Spleen (tissue), 11 donors: Measurements from ENCODE around the gene TTYH1. TPM values are rescaled to one million over a fixed set of nuclear protein-coding genes. Genes with fewer than 3 reads are reported as not detected.

Experiments
- DNase-seq: peaks from one replicate; pipeline ENCODE4 v3.0.0-alpha.2; 2020
- H3K27ac ChIP-seq, 8 donors: fragments of 200-600 bp; sonication (generic) in 7 of 8; 1 replicate in 4 of 8; 2 replicates in 4 of 8; pipeline versions ENCODE4 v1.5.0 to v1.8.0; 2016 to 2021; ENCODE audit warnings: inconsistent platforms in 4 of 8, mild to moderate bottlenecking in 4 of 8, moderate library complexity in 1 of 8
- H3K27me3 ChIP-seq, 7 donors: fragments of 200-600 bp; sonication (generic) in 6 of 7; replicated peaks in 1 of 7; 1 replicate in 4 of 7; 2 replicates in 3 of 7; pipeline versions ENCODE4 v1.5.0 to v1.8.0; 2016 to 2021; ENCODE audit warnings: inconsistent platforms in 3 of 7, mild to moderate bottlenecking in 1 of 7
- H3K36me3 ChIP-seq, 6 donors: fragments of 200-600 bp; sonication (generic) in 5 of 6; 1 replicate in 4 of 6; 2 replicates in 2 of 6; pipeline versions ENCODE4 v1.5.0 to v1.8.0; 2016 to 2021; ENCODE audit warnings: inconsistent platforms in 2 of 6
- H3K4me1 ChIP-seq, 6 donors: fragments of 200-600 bp; sonication (generic) in 5 of 6; 1 replicate in 3 of 6; 2 replicates in 3 of 6; pipeline versions ENCODE4 v1.5.0 to v1.8.0; 2016 to 2021; ENCODE audit warnings: inconsistent platforms in 3 of 6
- H3K4me3 ChIP-seq, 8 donors: fragments of 200-600 bp; sonication (generic) in 7 of 8; 1 replicate in 4 of 8; 2 replicates in 4 of 8; pipeline versions ENCODE4 v1.5.0 to v1.8.0; 2016 to 2021; ENCODE audit warnings: inconsistent platforms in 4 of 8, mild to moderate bottlenecking in 4 of 8, moderate library complexity in 2 of 8
- H3K9me3 ChIP-seq, 8 donors: fragments of 200-600 bp; sonication (generic) in 7 of 8; 1 replicate in 4 of 8; 2 replicates in 4 of 8; pipeline versions ENCODE4 v1.5.0 to v1.8.0; 2016 to 2021; ENCODE audit warnings: inconsistent platforms in 4 of 8
- POLR2A ChIP-seq, 3 donors: fragments of 450-650 bp; IDR thresholded peaks; one replicate each; pipeline ENCODE4 v1.5.1; 2017; ENCODE audit warnings: antibody characterized with exemption in 3 of 3, mild to moderate bottlenecking in 1 of 3
- POLR2AphosphoS5 ChIP-seq, 3 donors: sonication (generic); formaldehyde crosslinking; IDR thresholded peaks; one replicate each; pipeline ENCODE4 v1.5.1; 2017; ENCODE audit warnings: antibody characterized with exemption in 3 of 3
- WGBS, 5 donors: extraction: QIAGEN DNeasy Blood & Tissue Kit in 3 of 5; methylation state at CpG; one replicate each; pipeline versions ENCODE4 v1.1.5 to v1.1.7; 2013 to 2018; 5-methylcytosine and 5-hydroxymethylcytosine counted together
- intact Hi-C: fragments of 100-400 bp; cut with DNase I; formaldehyde crosslinking; loops from one replicate; pipeline ENCODE4 v1.15.0; 2023; ENCODE audit warnings: low total_unique reads
- polyA plus RNA-seq, 3 donors: library from polyadenylated mRNA; stranded (reverse); fragments of 200-250 nt; gene quantifications; one replicate each; pipeline ENCODE4 v1.2.1, GENCODE V29; 2013
- small RNA-seq, 4 donors: library from RNA; depleted of rRNA; stranded (forward); fragments of <200 nt; gene quantifications; one replicate each; pipeline ENCODE3, GENCODE V24; 2016
- total RNA-seq, 7 donors: library from RNA; depleted of rRNA in 3 of 7; stranded (reverse); fragments of >200 nt in 3 of 7; fragmentation: NEBNext Ultra II Directional in 4 of 7; extraction: Animal tissue kit (Norgen Biotek cat#: 25700) in 4 of 7; gene quantifications; one replicate each; pipeline versions ENCODE4 v1.1.0 to v1.2.1, GENCODE V29; 2016 to 2021
- TF ChIP-seq, protein P1 (sequence below), 11 experiments: fragments of 200-600 bp in 7 of 11; fragments of 450-650 bp in 4 of 11; sonication (generic) in 4 of 11; IDR thresholded peaks in 8 of 11; conservative IDR thresholded peaks in 3 of 11; 1 replicate in 7 of 11; 2 replicates in 4 of 11; pipeline versions ENCODE4 v1.4.0 to v1.8.0; 2016 to 2021; ENCODE audit warnings: antibody characterized with exemption in 11 of 11, inconsistent platforms in 4 of 11, mild to moderate bottlenecking in 1 of 11
- donor health status: healthy with polysubstance abuse.
- donor health status: DM: no; HTN: no; CAD: no; lungs with moderate emphysema.
- donor health status: DM: no; HTN: no; CAD: no.
- donor health status: Bipolar disorder and iron deficiency.
- donor health status: healthy.
- donor health status: DM: no; HTN: no; CAD: no.
- donor health status: DM: yes; HTN: yes; CAD: no.

TTYH1 gene
- total and polyA plus RNA-seq, 10 donors: 0.97 to 3.5 (median 1.2) TPM

- Histone ChIP-seq H3K9me3 (no peaks in the 10 kb centered on the region), H3K27me3 (peaks cover 0 to 61% (median 12%) of the 10 kb centered on the region in 7 donors), H3K4me3 (no peak overlapping the region), H3K36me3 (no peaks in the 10 kb centered on the region), H3K27ac (no peak overlapping the region), H3K4me1 (peaks cover 0 to 43% (median 29%) of the 10 kb centered on the region in 6 donors)
- intact Hi-C loops: loop anchor here (5.0 kb wide), 1 partner anchor 188 kb away; no protein-coding TSS in a partner anchor
- WGBS, 5 donors: 78 to 82% (median 80%) methylated on average over 10 of the region's 10 CpGs
- no peak for TF ChIP-seq POLR2A (IDR thresholded peaks at IDR 0.05)
- TF ChIP-seq, protein P1, sequence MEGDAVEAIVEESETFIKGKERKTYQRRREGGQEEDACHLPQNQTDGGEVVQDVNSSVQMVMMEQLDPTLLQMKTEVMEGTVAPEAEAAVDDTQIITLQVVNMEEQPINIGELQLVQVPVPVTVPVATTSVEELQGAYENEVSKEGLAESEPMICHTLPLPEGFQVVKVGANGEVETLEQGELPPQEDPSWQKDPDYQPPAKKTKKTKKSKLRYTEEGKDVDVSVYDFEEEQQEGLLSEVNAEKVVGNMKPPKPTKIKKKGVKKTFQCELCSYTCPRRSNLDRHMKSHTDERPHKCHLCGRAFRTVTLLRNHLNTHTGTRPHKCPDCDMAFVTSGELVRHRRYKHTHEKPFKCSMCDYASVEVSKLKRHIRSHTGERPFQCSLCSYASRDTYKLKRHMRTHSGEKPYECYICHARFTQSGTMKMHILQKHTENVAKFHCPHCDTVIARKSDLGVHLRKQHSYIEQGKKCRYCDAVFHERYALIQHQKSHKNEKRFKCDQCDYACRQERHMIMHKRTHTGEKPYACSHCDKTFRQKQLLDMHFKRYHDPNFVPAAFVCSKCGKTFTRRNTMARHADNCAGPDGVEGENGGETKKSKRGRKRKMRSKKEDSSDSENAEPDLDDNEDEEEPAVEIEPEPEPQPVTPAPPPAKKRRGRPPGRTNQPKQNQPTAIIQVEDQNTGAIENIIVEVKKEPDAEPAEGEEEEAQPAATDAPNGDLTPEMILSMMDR (IDR thresholded peaks at IDR 0.05 in 8 of 11, conservative IDR thresholded peaks at IDR 0.05 in 3 of 11): no peak
- no peak for TF ChIP-seq POLR2AphosphoS5 (IDR thresholded peaks at IDR 0.05)
- no peak for DNase-seq
Measured at GRCh38 chr19:54484451-54484850, 69.2 kb downstream of the TTYH1 start.

DNA sequence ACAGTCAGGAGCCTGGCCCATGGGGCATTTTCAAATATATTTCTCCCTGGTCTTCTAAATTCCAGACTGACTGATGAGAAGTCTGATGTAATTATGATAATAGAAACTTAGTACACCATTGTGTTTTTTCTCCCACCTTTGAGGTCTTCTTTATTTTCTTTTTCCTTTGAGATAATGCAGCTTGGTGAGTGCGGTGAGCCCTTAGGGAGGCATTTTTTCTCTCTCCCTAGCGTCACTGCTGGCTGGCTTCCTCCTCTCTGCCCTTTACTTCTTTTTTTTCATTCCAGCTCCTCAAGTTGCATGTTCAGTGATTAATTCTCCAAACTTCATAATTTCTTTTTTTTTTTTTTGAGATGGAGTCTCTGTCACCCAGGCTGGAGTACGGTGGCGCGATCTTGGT, 70.6 kb downstream of the TTYH1 start:
- H3K9me3 ChIP-seq: no peaks in the 10 kb centered on the region
- H3K4me3 ChIP-seq: no peak overlapping the region
- DNase-seq: no peak
- no peak overlapping the region for H3K27ac ChIP-seq
- intact Hi-C loops: no loop called here
- H3K27me3 ChIP-seq: peaks cover 0 to 60% (median 12%) of the 10 kb centered on the region in 7 donors
- peaks cover 0 to 29% (median 20%) of the 10 kb centered on the region in 6 donors for H3K4me1 ChIP-seq
- TF ChIP-seq POLR2AphosphoS5 (IDR thresholded peaks at IDR 0.05): no peak
- TF ChIP-seq, protein P1 (IDR thresholded peaks at IDR 0.05 in 8 of 11, conservative IDR thresholded peaks at IDR 0.05 in 3 of 11): no peak
- no peak for TF ChIP-seq POLR2A (IDR thresholded peaks at IDR 0.05)
- H3K36me3 ChIP-seq: no peaks in the 10 kb centered on the region
- 55 to 75% (median 64%) methylated on average over 5 of the region's 5 CpGs for WGBS, 5 donors

Small RNA genes lying within 50 kb of the gene (small RNA-seq; reads per million reads assigned to genes)
- 0 reads per million in 4 donors for gene AC245884.3

Other genes starting within 250 kb of the TTYH1 start
- 1 to 10 TPM in 3 of 7 donors, under 1 TPM in 2, not detected in 2; 0.51 to 4.0 (median 1.0) TPM for gene TMC4, start 242.3 kb upstream of the TTYH1 start, total RNA-seq
- under 1 TPM; 0.12 to 0.86 (median 0.22) TPM for gene TMC4, start 242.3 kb upstream of the TTYH1 start, polyA plus RNA-seq
- gene MBOAT7, start 225.9 kb upstream of the TTYH1 start, total RNA-seq: 100 to 1,000 TPM in 3 of 7 donors, 10 to 100 TPM in 4; 65.1 to 208 (median 85.9) TPM
- 10 to 100 TPM; 12.0 to 19.4 (median 14.7) TPM for gene MBOAT7, start 225.9 kb upstream of the TTYH1 start, polyA plus RNA-seq
- gene TSEN34, start 224.2 kb upstream of the TTYH1 start, total RNA-seq: 100 to 1,000 TPM in 1 of 7 donors, 10 to 100 TPM in 6; 32.2 to 109 (median 45.5) TPM
- gene TSEN34, start 224.2 kb upstream of the TTYH1 start, polyA plus RNA-seq: 10 to 100 TPM; 25.5 to 45.2 (median 37.5) TPM
- 1,000 to 10,000 TPM; 1,182 to 2,757 (median 1,587) TPM for gene RPS9, start 214.6 kb upstream of the TTYH1 start, total RNA-seq
- 1,000 to 10,000 TPM; 6,196 to 7,306 (median 6,994) TPM for gene RPS9, start 214.6 kb upstream of the TTYH1 start, polyA plus RNA-seq
- gene LILRB3, start 192.5 kb upstream of the TTYH1 start, total RNA-seq: 100 to 1,000 TPM in 3 of 7 donors, 10 to 100 TPM in 4; 61.5 to 443 (median 97.5) TPM
- 10 to 100 TPM in 2 of 3 donors, 1 to 10 TPM in 1; 6.4 to 24.6 (median 22.5) TPM for gene LILRB3, start 192.5 kb upstream of the TTYH1 start, polyA plus RNA-seq
- 10 to 100 TPM; 21.5 to 77.5 (median 38.3) TPM for gene LILRA6, start 172.7 kb upstream of the TTYH1 start, total RNA-seq
- gene LILRA6, start 172.7 kb upstream of the TTYH1 start, polyA plus RNA-seq: 1 to 10 TPM; 1.2 to 8.2 (median 6.7) TPM
- 100 to 1,000 TPM in 1 of 7 donors, 10 to 100 TPM in 6; 38.9 to 112 (median 79.6) TPM for gene LILRB5, start 158.2 kb upstream of the TTYH1 start, total RNA-seq
- 10 to 100 TPM in 2 of 3 donors, 1 to 10 TPM in 1; 3.8 to 41.2 (median 23.9) TPM for gene LILRB5, start 158.2 kb upstream of the TTYH1 start, polyA plus RNA-seq
- 100 to 1,000 TPM in 3 of 7 donors, 10 to 100 TPM in 4; 52.9 to 209 (median 94.5) TPM for gene LILRB2, start 134.4 kb upstream of the TTYH1 start, total RNA-seq
- gene LILRB2, start 134.4 kb upstream of the TTYH1 start, polyA plus RNA-seq: 10 to 100 TPM; 10.2 to 26.0 (median 23.8) TPM
- gene LILRA5, start 102.3 kb upstream of the TTYH1 start, total RNA-seq: 100 to 1,000 TPM in 2 of 7 donors, 10 to 100 TPM in 5; 43.3 to 262 (median 79.9) TPM
- 10 to 100 TPM; 16.3 to 53.6 (median 34.5) TPM for gene LILRA5, start 102.3 kb upstream of the TTYH1 start, polyA plus RNA-seq
- 10 to 100 TPM; 11.5 to 61.1 (median 17.5) TPM for gene LILRA4, start 76.3 kb upstream of the TTYH1 start, total RNA-seq
- 10 to 100 TPM; 32.1 to 80.9 (median 39.8) TPM for gene LILRA4, start 76.3 kb upstream of the TTYH1 start, polyA plus RNA-seq
- gene LAIR1, start 50.5 kb upstream of the TTYH1 start, total RNA-seq: 100 to 1,000 TPM in 6 of 7 donors, 10 to 100 TPM in 1; 95.9 to 164 (median 125) TPM
- 10 to 100 TPM; 56.3 to 74.8 (median 71.1) TPM for gene LAIR1, start 50.5 kb upstream of the TTYH1 start, polyA plus RNA-seq
- 100 to 1,000 TPM; 123 to 280 (median 183) TPM for gene LENG8, start 33.7 kb downstream of the TTYH1 start, total RNA-seq
- gene LENG8, start 33.7 kb downstream of the TTYH1 start, polyA plus RNA-seq: 100 to 1,000 TPM in 2 of 3 donors, 10 to 100 TPM in 1; 69.2 to 293 (median 110) TPM
- 1 to 10 TPM; 4.4 to 8.3 (median 6.2) TPM for gene LENG9, start 48.3 kb downstream of the TTYH1 start, total RNA-seq
- 1 to 10 TPM; 1.7 to 4.3 (median 3.5) TPM for gene LENG9, start 48.3 kb downstream of the TTYH1 start, polyA plus RNA-seq
- 10 to 100 TPM in 4 of 7 donors, 1 to 10 TPM in 3; 6.6 to 16.1 (median 13.4) TPM for gene CDC42EP5, start 57.8 kb downstream of the TTYH1 start, total RNA-seq
- gene CDC42EP5, start 57.8 kb downstream of the TTYH1 start, polyA plus RNA-seq: 10 to 100 TPM in 2 of 3 donors, 1 to 10 TPM in 1; 9.7 to 15.9 (median 12.8) TPM
- 1 to 10 TPM in 3 of 7 donors, under 1 TPM in 1, not detected in 3; 0.97 to 4.9 (median 3.3) TPM for gene LAIR2, start 87.4 kb downstream of the TTYH1 start, total RNA-seq
- gene LAIR2, start 87.4 kb downstream of the TTYH1 start, polyA plus RNA-seq: 1 to 10 TPM in 1 of 3 donors, under 1 TPM in 1, not detected in 1; 0.28 to 3.5 TPM
- gene LILRA2, start 158.3 kb downstream of the TTYH1 start, total RNA-seq: 10 to 100 TPM; 39.2 to 77.8 (median 54.0) TPM
- 10 to 100 TPM in 2 of 3 donors, 1 to 10 TPM in 1; 7.2 to 28.2 (median 12.6) TPM for gene LILRA2, start 158.3 kb downstream of the TTYH1 start, polyA plus RNA-seq
- gene LILRA1, start 178.2 kb downstream of the TTYH1 start, total RNA-seq: 10 to 100 TPM; 34.4 to 65.0 (median 37.2) TPM
- gene LILRA1, start 178.2 kb downstream of the TTYH1 start, polyA plus RNA-seq: 10 to 100 TPM in 1 of 3 donors, 1 to 10 TPM in 2; 3.4 to 17.2 (median 8.0) TPM
- gene LILRB1, start 215.0 kb downstream of the TTYH1 start, total RNA-seq: 100 to 1,000 TPM in 6 of 7 donors, 10 to 100 TPM in 1; 66.2 to 249 (median 166) TPM
- gene LILRB1, start 215.0 kb downstream of the TTYH1 start, polyA plus RNA-seq: 10 to 100 TPM; 23.5 to 56.4 (median 43.0) TPM
- gene LILRB4, start 247.5 kb downstream of the TTYH1 start, total RNA-seq: 10 to 100 TPM; 16.4 to 40.3 (median 33.4) TPM
- gene LILRB4, start 247.5 kb downstream of the TTYH1 start, polyA plus RNA-seq: 10 to 100 TPM; 11.2 to 16.6 (median 12.0) TPM